HCEC 1CT (cell line): Measurements from ENCODE around the gene TOM1.
"Not testable (repeated sequence)": the region's sequence is repeated elsewhere in the genome, so short reads cannot be mapped to it uniquely, and the experiment has no call there.

ENCODE experiments used
- DNase-seq: peaks from one replicate; pipeline ENCODE4 v3.0.0-alpha.2; 2017

Gene TOM1

DNA sequence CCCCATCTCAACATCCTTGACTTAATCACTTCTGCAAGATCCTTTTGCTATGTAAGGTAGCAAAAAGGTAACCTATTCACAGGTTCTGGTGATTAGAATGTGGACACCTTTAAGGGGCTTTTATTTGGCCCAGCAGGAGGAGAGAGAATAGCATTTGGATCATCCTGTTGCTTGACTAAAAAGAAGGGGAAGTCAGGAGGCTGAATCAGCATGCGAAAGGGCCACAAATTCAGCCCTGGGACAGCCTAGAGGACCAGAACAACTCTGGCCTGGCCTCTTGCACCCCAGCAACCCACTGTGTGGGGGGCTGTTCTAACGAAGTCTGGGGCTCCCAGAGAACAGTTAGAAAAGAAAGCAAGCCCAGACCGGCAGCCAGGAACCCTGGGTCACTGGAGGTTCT, 78.0 kb downstream of the TOM1 start:
- DNase-seq: no peak

GRCh38 chr22:35378621-35379020, 78.9 kb downstream of the TOM1 start:
- no peak for DNase-seq

- no peak for DNase-seq
Measured at GRCh38 chr22:35379146-35379993, 79.7 kb downstream of the TOM1 start.

DNA sequence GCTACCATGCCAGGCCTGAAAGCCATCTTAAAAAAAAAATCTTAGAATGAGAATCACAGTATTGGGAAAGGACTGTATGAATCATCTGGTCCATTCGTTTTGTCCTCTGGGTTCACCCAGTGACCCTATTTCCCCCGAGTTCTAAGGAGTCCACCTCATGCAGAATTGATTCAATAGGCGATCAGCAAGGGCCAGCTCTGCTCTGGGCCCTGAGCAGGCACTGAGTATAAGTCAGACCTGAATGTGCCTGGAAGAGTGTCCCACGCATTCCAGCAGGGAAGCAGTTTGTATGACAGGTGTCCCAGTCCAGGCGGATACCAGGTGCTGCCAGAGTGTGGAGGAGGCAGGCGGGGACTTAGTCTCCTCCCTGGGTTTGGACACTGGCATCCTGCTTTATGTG, 80.3 kb downstream of the TOM1 start:
- DNase-seq: peak; percentile 71

- DNase-seq: peak; percentile 85
Measured at GRCh38 chr22:35380537-35381423, 81.1 kb downstream of the TOM1 start, which contains the start of gene HMOX1. Gene HMOX1, plus strand, starts transcription at chr22:35381096. Its CDS starts 78 bp downstream, at chr22:35381174.

DNA sequence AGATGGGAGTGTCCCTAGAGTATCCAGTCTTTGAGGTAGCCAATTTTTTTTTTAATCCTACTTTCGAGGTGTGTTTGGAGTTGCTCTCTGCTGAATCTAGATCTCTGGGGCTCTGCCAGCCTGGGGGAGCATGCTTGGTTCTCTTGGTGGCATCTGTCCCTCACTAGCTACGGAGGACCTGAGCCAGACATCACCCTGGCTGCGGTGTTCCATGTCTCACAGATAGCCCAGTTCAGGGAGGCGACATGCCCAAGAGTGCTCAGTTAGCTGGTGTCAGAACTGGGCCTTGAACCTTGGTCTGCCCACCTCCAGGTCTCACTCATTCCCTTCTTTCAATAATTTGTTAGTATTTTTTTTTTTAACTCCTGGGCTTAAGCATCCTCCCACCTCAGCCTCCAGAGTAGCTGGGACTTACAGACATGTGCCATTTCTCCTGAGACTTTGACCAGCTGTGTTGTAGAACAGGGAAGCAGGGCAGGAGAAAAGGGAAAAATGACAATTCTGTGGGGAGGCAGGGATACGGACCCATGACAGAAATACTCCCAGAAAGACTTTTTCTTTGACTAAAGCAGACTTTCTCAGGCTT, 81.8 kb downstream of the TOM1 start:
- no peak for DNase-seq

DNA sequence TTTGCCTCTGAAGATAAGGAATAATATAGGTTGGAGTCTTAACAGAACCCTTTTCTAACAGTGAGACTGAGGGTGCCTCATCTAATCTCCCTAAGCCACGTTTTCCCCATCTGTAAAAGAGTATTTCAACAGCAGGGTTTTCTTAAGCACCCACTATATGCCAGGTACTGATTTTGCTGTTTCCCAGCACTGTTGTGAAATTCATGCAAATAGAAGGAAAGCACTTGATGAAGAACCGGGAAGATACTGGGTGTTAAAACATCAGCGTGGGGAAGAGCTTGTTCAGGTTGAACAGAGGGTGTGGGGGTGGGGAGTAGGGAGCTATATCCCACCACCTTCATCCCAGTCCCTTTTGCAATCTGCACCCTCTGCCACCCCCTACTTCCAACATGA, 84.0 kb downstream of the TOM1 start:
- DNase-seq: no peak

GRCh38 chr22:35384527-35384926, 84.8 kb downstream of the TOM1 start:
- no peak for DNase-seq

DNA sequence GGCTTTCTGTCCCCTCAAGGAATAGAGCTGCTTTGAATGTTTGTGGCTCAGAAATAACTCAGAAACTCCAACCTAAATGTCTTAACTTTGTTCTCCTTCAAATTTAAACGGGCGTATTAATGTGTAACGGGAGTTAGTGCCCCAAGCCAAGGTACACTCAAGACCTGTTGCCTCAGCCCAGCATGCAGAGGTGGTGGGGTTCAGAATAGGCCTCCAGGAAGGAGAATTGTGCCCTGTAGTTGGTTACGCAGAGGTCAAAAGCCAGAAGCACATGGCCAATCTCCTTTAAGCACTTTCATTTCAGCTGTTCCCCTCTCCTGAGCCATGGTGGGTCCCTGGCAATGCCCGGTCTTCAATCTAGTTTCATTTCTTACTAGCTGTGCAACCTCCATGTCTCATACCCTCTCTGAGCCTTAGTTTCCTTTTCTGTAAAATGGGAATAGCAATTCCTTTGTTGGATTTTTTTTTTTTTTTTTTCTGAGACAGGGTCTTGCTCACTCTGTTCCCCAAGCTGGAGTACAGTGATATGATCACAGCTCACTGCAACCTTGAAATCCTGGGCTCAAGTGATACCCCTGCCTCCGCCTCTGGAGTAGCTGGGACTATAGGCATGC, 85.4 kb downstream of the TOM1 start:
- no peak for DNase-seq

GRCh38 chr22:35386670-35387288, 87.1 kb downstream of the TOM1 start:
- DNase-seq: no peak

- DNase-seq: no peak
Measured at GRCh38 chr22:35390933-35391332, 91.2 kb downstream of the TOM1 start.

DNA sequence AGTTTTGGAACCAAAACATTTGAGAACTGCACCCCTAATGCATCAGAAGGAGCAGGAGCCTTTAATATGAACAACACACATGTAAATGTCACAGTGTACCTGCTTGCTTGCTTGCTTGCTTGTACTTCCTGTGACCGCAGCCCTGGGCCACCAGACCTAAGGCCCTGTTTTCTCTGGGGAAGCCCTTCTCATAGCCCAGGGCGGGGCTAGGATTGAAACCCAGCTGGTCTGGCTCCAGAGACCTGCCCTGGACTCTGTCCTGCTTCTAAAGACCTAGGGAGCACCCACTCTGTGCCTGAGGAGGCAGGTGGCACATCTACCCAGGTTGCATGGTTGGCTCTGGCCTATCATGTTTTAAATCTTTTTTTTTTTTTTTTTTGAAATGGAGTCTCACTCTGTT, 92.7 kb downstream of the TOM1 start:
- no peak for DNase-seq

- DNase-seq: no peak
Measured at GRCh38 chr22:35393116-35394010, 93.7 kb downstream of the TOM1 start.

- DNase-seq: no peak
Measured at GRCh38 chr22:35394011-35394312, 94.3 kb downstream of the TOM1 start.

DNA sequence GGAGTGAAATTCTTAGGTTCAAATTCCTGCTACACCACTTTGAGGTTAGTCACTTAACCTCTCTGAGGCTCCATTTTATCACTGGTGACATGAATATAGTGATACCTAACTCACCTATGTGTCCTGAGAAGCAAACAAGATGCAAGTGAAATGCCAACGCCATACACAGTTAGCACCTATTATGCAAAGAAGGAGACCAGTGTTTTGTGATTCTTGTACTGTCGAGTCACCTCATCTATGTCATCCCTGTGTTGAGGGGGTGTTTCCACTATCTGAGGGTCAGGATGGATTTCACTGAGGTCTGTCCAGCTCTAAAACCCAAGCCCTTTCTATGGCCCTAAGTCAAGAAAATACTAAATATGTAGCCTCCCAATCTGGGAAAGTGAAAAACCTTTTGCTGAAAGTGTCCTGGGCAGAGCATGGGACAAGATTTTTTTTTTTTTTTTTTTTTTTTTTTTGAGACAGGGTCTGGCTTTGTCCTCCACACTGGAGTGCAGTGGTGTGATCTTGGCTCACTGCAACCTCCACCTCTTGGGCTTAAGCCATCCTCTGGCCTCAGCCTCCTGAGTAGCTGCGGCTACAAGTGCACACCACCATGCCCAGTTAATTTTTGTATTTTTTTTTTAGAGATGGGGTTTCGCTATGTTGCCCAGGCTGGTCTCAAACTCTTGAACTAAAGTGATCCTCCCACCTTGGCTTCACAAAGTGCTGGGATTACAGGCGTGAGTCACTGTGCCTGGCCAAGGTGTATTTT, 95.3 kb downstream of the TOM1 start:
- no peak for DNase-seq

DNA sequence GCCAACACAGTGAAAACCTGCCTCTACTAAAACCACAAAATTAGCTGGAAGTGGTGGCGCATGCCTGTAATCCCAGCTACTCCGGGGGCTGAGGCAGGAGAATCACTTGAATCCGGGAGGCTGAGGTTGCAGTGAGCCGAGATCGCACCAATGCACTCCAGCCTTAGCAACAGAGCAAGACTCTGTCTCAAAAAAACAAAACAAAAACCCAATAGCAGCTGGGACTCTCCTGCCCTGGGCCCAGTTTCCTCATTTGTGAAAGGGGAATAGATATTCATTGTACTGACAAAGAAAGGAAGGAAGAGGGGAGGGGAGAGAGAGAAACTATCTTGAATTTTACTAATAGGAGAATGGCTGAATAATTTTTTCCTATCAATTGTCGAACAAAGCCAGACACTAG, 96.9 kb downstream of the TOM1 start:
- DNase-seq: not testable (repeated sequence)

GRCh38 chr22:35397095-35397904, 97.6 kb downstream of the TOM1 start:
- no peak for DNase-seq
